ENCODE results near the gene NDUFB8. TPM values are rescaled to one million over a fixed set of nuclear protein-coding genes. Genes with fewer than 3 reads are reported as not detected.

Gene NDUFB8
- total and polyA plus RNA-seq, 2 donors (not counting 1 experiment from before 2014, with no cell fraction given), result 160 to 167 TPM

- H4K20me1 ChIP-seq (ENCODE audit: control insufficient read depth, extremely low read depth, insufficient read depth, low read length), result no peaks in the 10 kb centered on the region
- H3K4me2 ChIP-seq (ENCODE audit: extremely low read depth, insufficient read depth, low read length), result peak overlapping the region; percentile 95
- no peak for TF ChIP-seq EZH2 (IDR thresholded peaks at IDR 0.05; ENCODE audit: low read length, missing control alignments)
- no peak for TF ChIP-seq CTCF (conservative IDR thresholded peaks at IDR 0.05 in 1 of 2, IDR thresholded peaks at IDR 0.05 in 1 of 2; ENCODE audit: low read depth in 1 of 2, low read length in 2 of 2)
- peak overlapping the region; percentile 49 to 93 (median 60) for H3K4me3 ChIP-seq (replicated peaks in 1 of 4; ENCODE audit: control extremely low read depth in 1 of 4, insufficient read depth in 1 of 4, low read depth in 3 of 4, low read length in 4 of 4)
- H3K36me3 ChIP-seq (ENCODE audit: control insufficient read depth, insufficient read depth, low read length), result peaks cover 5% of the 10 kb centered on the region
- DNase-seq (ENCODE audit: low read depth in 2 of 2), result no peak
- peaks cover 27% of the 10 kb centered on the region for H3K79me2 ChIP-seq (ENCODE audit: control insufficient read depth, insufficient read depth, low read length)
- no peaks in the 10 kb centered on the region for H3K9me3 ChIP-seq (ENCODE audit: control insufficient read depth, insufficient read depth, low read depth, low read length)
- H2AFZ ChIP-seq (ENCODE audit: low read length), result peak overlapping the region; percentile 96
- H3K9ac ChIP-seq (ENCODE audit: insufficient read depth, low read length), result peak overlapping the region; percentile 32
- H3K4me1 ChIP-seq (ENCODE audit: control insufficient read depth, extremely low read depth, insufficient read depth, low read length), result peaks cover 2% of the 10 kb centered on the region
- no peaks in the 10 kb centered on the region for H3K27me3 ChIP-seq (ENCODE audit: control insufficient read depth, insufficient read depth, low read length)
- no peak overlapping the region for H3K27ac ChIP-seq (ENCODE audit: insufficient read depth, low read length)
These were observed 5.7 kb upstream of the NDUFB8 start for GRCh38 chr10:100535338-100535714.

- Histone ChIP-seq H3K79me2 (ENCODE audit: control insufficient read depth, insufficient read depth, low read length) (peaks cover 27% of the 10 kb centered on the region), H3K4me1 (ENCODE audit: control insufficient read depth, extremely low read depth, insufficient read depth, low read length) (peaks cover 6% of the 10 kb centered on the region), H2AFZ (ENCODE audit: low read length) (no peak overlapping the region), H3K9ac (ENCODE audit: insufficient read depth, low read length) (no peak overlapping the region), H4K20me1 (ENCODE audit: control insufficient read depth, extremely low read depth, insufficient read depth, low read length) (no peaks in the 10 kb centered on the region), H3K27ac (ENCODE audit: insufficient read depth, low read length) (no peak overlapping the region), H3K4me2 (ENCODE audit: extremely low read depth, insufficient read depth, low read length) (no peak overlapping the region), H3K9me3 (ENCODE audit: control insufficient read depth, insufficient read depth, low read depth, low read length) (no peaks in the 10 kb centered on the region), H3K36me3 (ENCODE audit: control insufficient read depth, insufficient read depth, low read length) (peaks cover 5% of the 10 kb centered on the region), H3K4me3 (replicated peaks in 1 of 4; ENCODE audit: control extremely low read depth in 1 of 4, insufficient read depth in 1 of 4, low read depth in 3 of 4, low read length in 4 of 4) (no peak overlapping the region), H3K27me3 (ENCODE audit: control insufficient read depth, insufficient read depth, low read length) (no peaks in the 10 kb centered on the region)
- DNase-seq (ENCODE audit: low read depth in 2 of 2), result no peak
- TF ChIP-seq CTCF (conservative IDR thresholded peaks at IDR 0.05 in 1 of 2, IDR thresholded peaks at IDR 0.05 in 1 of 2; ENCODE audit: low read depth in 1 of 2, low read length in 2 of 2) (no peak), EZH2 (IDR thresholded peaks at IDR 0.05; ENCODE audit: low read length, missing control alignments) (no peak)
These were observed 5.1 kb upstream of the NDUFB8 start for GRCh38 chr10:100534726-100535125.

- H4K20me1 ChIP-seq (ENCODE audit: control insufficient read depth, extremely low read depth, insufficient read depth, low read length), result no peaks in the 10 kb centered on the region
- H3K79me2 ChIP-seq (ENCODE audit: control insufficient read depth, insufficient read depth, low read length), result peaks cover 24% of the 10 kb centered on the region
- DNase-seq (ENCODE audit: low read depth in 2 of 2), result peak in 1 of 2 donors; percentile 42
- no peak overlapping the region for H2AFZ ChIP-seq (ENCODE audit: low read length)
- peaks cover 6% of the 10 kb centered on the region for H3K4me1 ChIP-seq (ENCODE audit: control insufficient read depth, extremely low read depth, insufficient read depth, low read length)
- no peak overlapping the region for H3K4me2 ChIP-seq (ENCODE audit: extremely low read depth, insufficient read depth, low read length)
- no peak overlapping the region for H3K27ac ChIP-seq (ENCODE audit: insufficient read depth, low read length)
- no peak overlapping the region for H3K4me3 ChIP-seq (replicated peaks in 1 of 4; ENCODE audit: control extremely low read depth in 1 of 4, insufficient read depth in 1 of 4, low read depth in 3 of 4, low read length in 4 of 4)
- no peaks in the 10 kb centered on the region for H3K27me3 ChIP-seq (ENCODE audit: control insufficient read depth, insufficient read depth, low read length)
- no peaks in the 10 kb centered on the region for H3K9me3 ChIP-seq (ENCODE audit: control insufficient read depth, insufficient read depth, low read depth, low read length)
- no peak overlapping the region for H3K9ac ChIP-seq (ENCODE audit: insufficient read depth, low read length)
- TF ChIP-seq CTCF (conservative IDR thresholded peaks at IDR 0.05 in 1 of 2, IDR thresholded peaks at IDR 0.05 in 1 of 2; ENCODE audit: low read depth in 1 of 2, low read length in 2 of 2) (no peak), EZH2 (IDR thresholded peaks at IDR 0.05; ENCODE audit: low read length, missing control alignments) (no peak)
- peaks cover 2% of the 10 kb centered on the region for H3K36me3 ChIP-seq (ENCODE audit: control insufficient read depth, insufficient read depth, low read length)
These were observed 2.1 kb upstream of the NDUFB8 start for GRCh38 chr10:100531761-100532160.

Data from fibroblast of lung (primary cell).